IPS-15b (cell line): ENCODE measurements around the gene PACS2.

Experiments
- H3K27me3 ChIP-seq: one replicate; pipeline ENCODE4 v1.6.1; 2013; ENCODE audit warnings: low read length; ENCODE audit not compliant: control insufficient read depth, insufficient read depth
- H3K36me3 ChIP-seq: one replicate; pipeline ENCODE4 v1.6.1; 2013; ENCODE audit warnings: low read length; ENCODE audit not compliant: control insufficient read depth, insufficient read depth
- H3K4me1 ChIP-seq: one replicate; pipeline ENCODE4 v1.6.1; 2013; ENCODE audit warnings: mild to moderate bottlenecking, low read length; ENCODE audit not compliant: control insufficient read depth, insufficient read depth
- H3K4me3 ChIP-seq: one replicate; pipeline ENCODE4 v1.5.1; 2013; ENCODE audit warnings: low read depth, low read length
- H3K9ac ChIP-seq: one replicate; pipeline ENCODE4 v1.6.1; 2013; ENCODE audit warnings: low read depth, mild to moderate bottlenecking, low read length
- H3K9me3 ChIP-seq: one replicate; pipeline ENCODE4 v1.6.1; 2013; ENCODE audit warnings: mild to moderate bottlenecking, low read length; ENCODE audit not compliant: control insufficient read depth, insufficient read depth

PACS2 gene

GRCh38 chr14:105423488-105424195, 109.1 kb downstream of the PACS2 start:
- Histone ChIP-seq H3K27me3 (no peaks in the 10 kb centered on the region), H3K36me3 (peaks cover 15% of the 10 kb centered on the region), H3K9ac (no peak overlapping the region), H3K4me1 (peaks cover 5% of the 10 kb centered on the region), H3K4me3 (no peak overlapping the region), H3K9me3 (no peaks in the 10 kb centered on the region)

GRCh38 chr14:105424861-105425260, 110.3 kb downstream of the PACS2 start:
- no peak overlapping the region for H3K9ac ChIP-seq
- H3K36me3 ChIP-seq: peaks cover 15% of the 10 kb centered on the region
- peaks cover 2% of the 10 kb centered on the region for H3K4me1 ChIP-seq
- no peak overlapping the region for H3K4me3 ChIP-seq
- H3K27me3 ChIP-seq: no peaks in the 10 kb centered on the region
- no peaks in the 10 kb centered on the region for H3K9me3 ChIP-seq

GRCh38 chr14:105425823-105426247, 111.3 kb downstream of the PACS2 start:
- Histone ChIP-seq H3K36me3 (peaks cover 15% of the 10 kb centered on the region), H3K9ac (no peak overlapping the region), H3K4me3 (no peak overlapping the region), H3K27me3 (no peaks in the 10 kb centered on the region), H3K4me1 (peaks cover 2% of the 10 kb centered on the region), H3K9me3 (no peaks in the 10 kb centered on the region)

- H3K4me1 ChIP-seq: no peaks in the 10 kb centered on the region
These were observed 112.0 kb downstream of the PACS2 start for GRCh38 chr14:105426416-105427130.

GRCh38 chr14:105427412-105427811, 112.9 kb downstream of the PACS2 start:
- H3K36me3 ChIP-seq: peaks cover 10% of the 10 kb centered on the region
- H3K27me3 ChIP-seq: no peaks in the 10 kb centered on the region
- H3K9me3 ChIP-seq: no peaks in the 10 kb centered on the region
- H3K9ac ChIP-seq: no peak overlapping the region
- no peaks in the 10 kb centered on the region for H3K4me1 ChIP-seq
- no peak overlapping the region for H3K4me3 ChIP-seq

More at GRCh38 chr14:105426416-105427130, 112.0 kb downstream of the PACS2 start:
- Histone ChIP-seq H3K27me3 (no peaks in the 10 kb centered on the region), H3K9ac (no peak overlapping the region), H3K9me3 (no peaks in the 10 kb centered on the region), H3K36me3 (peaks cover 14% of the 10 kb centered on the region), H3K4me3 (no peak overlapping the region)

GRCh38 chr14:105427936-105428485, 113.5 kb downstream of the PACS2 start:
- no peak overlapping the region for H3K9ac ChIP-seq
- peaks cover 10% of the 10 kb centered on the region for H3K36me3 ChIP-seq
- H3K4me1 ChIP-seq: no peaks in the 10 kb centered on the region
- H3K4me3 ChIP-seq: no peak overlapping the region
- H3K27me3 ChIP-seq: no peaks in the 10 kb centered on the region
- no peaks in the 10 kb centered on the region for H3K9me3 ChIP-seq

- Histone ChIP-seq H3K9ac (no peak overlapping the region), H3K27me3 (no peaks in the 10 kb centered on the region), H3K4me1 (no peaks in the 10 kb centered on the region), H3K4me3 (no peak overlapping the region), H3K9me3 (no peaks in the 10 kb centered on the region), H3K36me3 (peaks cover 4% of the 10 kb centered on the region)
These were observed 115.5 kb downstream of the PACS2 start for GRCh38 chr14:105430042-105430441.

- Histone ChIP-seq H3K9ac (no peak overlapping the region), H3K36me3 (peaks cover 3% of the 10 kb centered on the region), H3K9me3 (no peaks in the 10 kb centered on the region), H3K4me1 (no peaks in the 10 kb centered on the region), H3K27me3 (no peaks in the 10 kb centered on the region), H3K4me3 (no peak overlapping the region)
These were observed 116.0 kb downstream of the PACS2 start for GRCh38 chr14:105430565-105430964.

- H3K36me3 ChIP-seq: peaks cover 3% of the 10 kb centered on the region
- no peaks in the 10 kb centered on the region for H3K9me3 ChIP-seq
- no peak overlapping the region for H3K4me3 ChIP-seq
- no peaks in the 10 kb centered on the region for H3K4me1 ChIP-seq
- no peak overlapping the region for H3K9ac ChIP-seq
- no peaks in the 10 kb centered on the region for H3K27me3 ChIP-seq
These were observed 116.7 kb downstream of the PACS2 start for GRCh38 chr14:105431256-105431655.

- no peak overlapping the region for H3K4me3 ChIP-seq
- no peak overlapping the region for H3K9ac ChIP-seq
- H3K9me3 ChIP-seq: no peaks in the 10 kb centered on the region
- H3K36me3 ChIP-seq: peaks cover 7% of the 10 kb centered on the region
- H3K4me1 ChIP-seq: no peaks in the 10 kb centered on the region
- no peaks in the 10 kb centered on the region for H3K27me3 ChIP-seq
These were observed 118.1 kb downstream of the PACS2 start for GRCh38 chr14:105432657-105433056.

- Histone ChIP-seq H3K4me3 (no peak overlapping the region), H3K9ac (no peak overlapping the region), H3K9me3 (no peaks in the 10 kb centered on the region), H3K27me3 (no peaks in the 10 kb centered on the region), H3K36me3 (peaks cover 7% of the 10 kb centered on the region), H3K4me1 (no peaks in the 10 kb centered on the region)
These were observed 118.6 kb downstream of the PACS2 start for GRCh38 chr14:105433161-105433605.

- no peaks in the 10 kb centered on the region for H3K27me3 ChIP-seq
- H3K36me3 ChIP-seq: peaks cover 18% of the 10 kb centered on the region
- no peaks in the 10 kb centered on the region for H3K9me3 ChIP-seq
- no peaks in the 10 kb centered on the region for H3K4me1 ChIP-seq
- H3K9ac ChIP-seq: no peak overlapping the region
- no peak overlapping the region for H3K4me3 ChIP-seq
These were observed 121.9 kb downstream of the PACS2 start for GRCh38 chr14:105436402-105436801.
